Pons (tissue), 1 donor: Measurements from ENCODE around the gene DND1.
"Not testable (repeated sequence)": the region's sequence is repeated elsewhere in the genome, so short reads cannot be mapped to it uniquely, and the experiment has no call there.

Experiments
- DNase-seq: peaks from one replicate; pipeline ENCODE4 v3.0.0-alpha.2; 2016; ENCODE audit warnings: low spot score

Gene DND1

DNA sequence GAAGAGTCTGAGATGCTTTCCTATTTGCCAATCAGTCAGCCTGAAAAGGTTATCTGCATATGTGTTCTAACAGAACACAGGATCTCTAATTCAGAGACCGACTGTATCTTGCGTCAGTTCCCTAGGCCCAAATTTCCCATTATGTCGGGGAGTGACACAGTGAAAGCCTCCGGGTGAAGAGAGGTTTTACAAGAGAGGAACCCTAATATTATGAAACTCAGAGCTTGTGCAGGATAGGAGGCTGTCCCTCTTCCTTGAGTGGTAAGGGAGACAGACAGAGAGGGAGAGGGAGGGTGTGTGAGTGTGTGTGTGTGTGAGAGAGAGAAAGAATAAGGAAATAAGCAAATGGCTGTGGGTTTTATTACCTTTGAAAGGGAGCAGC is 42.3 kb downstream of the DND1 start:
- DNase-seq, result peak; percentile 63

DNA sequence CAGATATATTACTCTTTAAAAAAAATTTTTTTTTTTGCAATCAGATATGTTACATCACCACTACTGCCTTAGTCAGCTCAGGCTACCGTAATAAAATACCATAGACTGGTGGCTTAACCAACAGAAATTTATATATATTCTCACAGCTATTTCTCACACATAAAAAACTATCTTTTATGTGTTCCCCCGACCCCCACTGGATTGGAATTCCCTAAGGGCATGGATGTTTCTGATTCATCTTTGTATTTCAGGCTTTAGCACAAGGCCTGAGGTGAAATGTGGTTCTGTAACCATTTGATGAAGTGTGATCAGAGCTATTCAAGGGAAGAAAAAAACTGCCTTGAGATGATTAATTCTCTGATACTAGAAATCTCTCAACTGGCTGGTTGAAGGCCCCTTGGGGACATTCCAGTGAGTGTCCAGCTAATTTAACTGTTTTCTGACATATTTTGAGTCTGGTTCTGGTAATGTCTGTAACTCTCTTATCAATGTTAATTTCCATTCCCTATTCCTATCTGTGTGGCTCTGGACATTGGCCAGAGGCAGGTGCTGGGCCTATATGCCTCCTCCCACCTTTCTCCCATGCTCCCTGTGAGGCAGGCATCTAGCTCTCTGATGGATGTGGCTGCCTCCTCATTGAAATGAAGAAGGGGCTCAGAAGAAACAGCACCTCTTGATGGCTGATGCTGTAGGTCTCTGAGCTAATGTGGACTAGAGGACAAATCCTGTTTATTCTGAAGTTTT is 42.9 kb downstream of the DND1 start:
- DNase-seq, result no peak

DNA sequence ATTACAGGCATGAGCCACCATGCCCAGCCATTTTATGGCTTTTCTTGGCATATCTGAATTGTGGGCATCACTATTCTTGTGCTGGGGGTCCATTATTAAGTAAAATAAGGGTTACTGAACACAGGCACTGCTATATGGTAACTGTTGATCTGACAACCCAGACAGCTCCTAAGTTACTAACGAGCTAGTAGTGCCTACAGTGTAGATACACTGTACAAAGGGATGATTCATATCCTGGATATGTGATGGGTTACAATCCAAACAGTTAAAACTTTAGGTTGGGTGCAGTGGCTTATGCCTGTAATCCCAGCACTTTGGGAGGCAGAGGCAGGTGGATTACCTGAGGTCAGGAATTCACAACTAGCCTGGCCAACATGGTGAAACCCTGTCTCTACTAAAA is 44.7 kb downstream of the DND1 start:
- DNase-seq, result no peak

DNA sequence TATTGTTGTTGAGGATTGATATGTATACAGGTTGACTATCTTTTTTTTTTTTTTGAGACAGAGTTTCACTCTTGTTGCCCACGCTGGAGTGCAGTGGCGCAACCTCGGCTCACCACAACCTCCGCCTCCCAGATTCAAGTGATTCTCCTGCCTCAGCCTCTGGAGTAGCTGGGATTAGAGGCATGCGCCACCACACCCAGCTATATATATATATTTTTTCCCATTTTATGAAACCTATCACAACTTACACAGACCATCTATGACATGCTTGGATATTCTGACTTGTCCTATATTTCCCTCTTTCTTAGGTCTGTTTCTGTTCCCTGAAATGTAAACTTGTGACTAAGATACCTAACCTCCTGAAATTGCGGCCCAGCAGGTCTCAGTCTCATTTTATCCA is 45.4 kb downstream of the DND1 start:
- DNase-seq, result no peak

DNA sequence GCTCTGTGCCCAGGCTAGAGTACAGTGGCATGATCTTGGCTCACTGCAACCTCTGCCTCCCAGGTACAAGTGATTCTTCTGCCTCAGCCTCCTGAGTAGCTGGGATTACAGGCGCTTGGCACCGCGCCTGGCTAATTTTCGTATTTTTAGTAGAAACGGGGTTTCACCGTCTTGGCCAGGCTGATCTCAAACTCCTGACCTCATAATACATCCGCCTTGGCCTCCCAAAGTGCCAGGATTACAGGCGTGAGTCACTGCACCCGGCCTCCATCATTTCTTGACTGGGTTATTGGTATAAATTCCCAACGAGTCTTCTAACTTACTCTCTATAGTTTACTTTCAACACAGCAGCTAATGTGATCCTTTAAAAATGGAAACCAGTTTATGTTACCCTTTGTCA is 48.5 kb downstream of the DND1 start:
- not testable (repeated sequence) for DNase-seq

DNA sequence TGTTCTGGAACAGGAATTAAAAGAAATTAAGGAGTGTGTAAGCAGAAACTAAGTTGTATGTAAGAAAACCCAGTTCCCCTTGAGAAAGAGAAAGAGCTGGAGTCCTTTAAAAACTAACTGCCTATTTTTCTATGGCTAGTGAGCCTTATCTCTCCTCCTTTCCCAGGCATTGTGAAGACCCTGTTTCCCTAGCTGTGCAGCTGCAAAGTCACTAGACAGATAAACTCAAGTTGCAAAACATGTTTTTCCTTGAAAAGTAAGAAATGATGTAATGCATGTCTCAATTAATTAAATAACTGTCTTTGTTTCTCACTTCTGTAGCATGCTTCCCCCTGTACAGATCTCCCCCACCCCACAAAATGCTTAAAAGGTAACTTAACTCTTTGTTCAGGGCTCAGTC is 50.3 kb downstream of the DND1 start:
- not testable (repeated sequence) for DNase-seq

DNA sequence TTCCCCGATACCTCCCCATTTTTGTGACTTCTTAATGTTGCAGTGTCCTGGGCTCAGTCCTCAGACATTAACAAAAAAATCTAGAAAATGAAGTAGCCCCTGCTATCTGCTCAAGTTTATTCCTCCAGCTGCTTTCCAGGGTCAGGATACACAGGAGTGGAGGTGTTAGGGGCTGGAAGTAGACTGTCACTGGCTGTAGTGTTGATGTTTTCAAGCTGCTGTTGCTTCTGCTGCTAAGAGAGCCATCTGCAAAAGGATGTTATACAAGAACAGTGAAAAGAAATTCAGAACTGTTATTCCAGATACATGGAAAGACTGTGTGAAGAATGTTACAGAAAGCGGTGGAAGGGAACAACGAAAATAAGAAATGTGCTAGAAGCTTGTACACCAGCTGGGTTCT is 51.1 kb downstream of the DND1 start:
- DNase-seq, result no peak
